Measurements from ENCODE around the gene ARHGEF10L.

GRCh38 chr1:17667641-17668040, 128.1 kb downstream of the ARHGEF10L start:
- TF ChIP-seq GATA2 (IDR thresholded peaks at IDR 0.05; ENCODE audit: low read depth, low read length), result no peak
- TF ChIP-seq GATA3 (IDR thresholded peaks at IDR 0.05; ENCODE audit: low read depth, low read length), result no peak

Measured in SH-SY5Y (cell line).